OCI-LY1 (cell line): Measurements from ENCODE around the gene PRDM1.

Experiments used
- H2AFZ ChIP-seq: fragments of 200-600 bp; sonication (generic), shearing (Covaris generic); 2 replicates; pipeline ENCODE4 v1.6.0; 2014; ENCODE audit warnings: antibody characterized with exemption, mild to moderate bottlenecking, low read length
- H3F3A ChIP-seq: fragments of 200-600 bp; sonication (generic), shearing (Covaris generic); 2 replicates; pipeline ENCODE4 v1.6.0; 2014; ENCODE audit warnings: mild to moderate bottlenecking, antibody characterized with exemption, low read length, moderate library complexity; ENCODE audit not compliant: insufficient read depth
- H3K27ac ChIP-seq: fragments of 200-600 bp; sonication (generic); 2 replicates; pipeline ENCODE4 v1.5.1; 2014; ENCODE audit warnings: low read length, mixed run types, mild to moderate bottlenecking, low read depth; ENCODE audit not compliant: poor library complexity, severe bottlenecking
- H3K27me3 ChIP-seq: fragments of 200-600 bp; sonication (generic); 2 replicates; pipeline ENCODE4 v1.6.0; 2014; ENCODE audit warnings: antibody characterized with exemption, mild to moderate bottlenecking, low read length, moderate library complexity; ENCODE audit not compliant: insufficient read depth
- H3K36me3 ChIP-seq: fragments of 200-600 bp; sonication (generic); 2 replicates; pipeline ENCODE4 v1.6.1; 2014; ENCODE audit warnings: mild to moderate bottlenecking, antibody characterized with exemption, low read length, moderate library complexity, mixed read lengths; ENCODE audit not compliant: insufficient read depth
- H3K4me1 ChIP-seq: fragments of 200-600 bp; sonication (generic); 2 replicates; pipeline ENCODE4 v1.5.1; 2014; ENCODE audit warnings: mild to moderate bottlenecking, low read length, moderate library complexity; ENCODE audit not compliant: insufficient read depth, severe bottlenecking
- H3K4me2 ChIP-seq: fragments of 200-600 bp; sonication (generic), shearing (Covaris generic); 2 replicates; pipeline ENCODE4 v1.6.1; 2014; ENCODE audit warnings: low read length
- H3K4me3 ChIP-seq: fragments of 200-600 bp; sonication (generic); 2 replicates; pipeline ENCODE4 v1.5.1; 2014; ENCODE audit warnings: low read length, low read depth, mild to moderate bottlenecking, mixed read lengths; ENCODE audit not compliant: poor library complexity, severe bottlenecking
- H3K79me2 ChIP-seq: fragments of 200-600 bp; shearing (Covaris generic); 2 replicates; pipeline ENCODE4 v1.6.1; 2016; ENCODE audit warnings: mixed run types, low read length, mixed read lengths; ENCODE audit not compliant: insufficient read depth
- H3K9ac ChIP-seq: fragments of 200-600 bp; sonication (generic), shearing (Covaris generic); 2 replicates; pipeline ENCODE4 v1.6.1; 2014; ENCODE audit warnings: mild to moderate bottlenecking, low read length, mixed read lengths
- H3K9me2 ChIP-seq: fragments of 200-600 bp; sonication (generic), shearing (Covaris generic); 2 replicates; pipeline ENCODE4 v1.6.1; 2014; ENCODE audit warnings: low read depth, mild to moderate bottlenecking, low read length, mixed read lengths
- H3K9me3 ChIP-seq: fragments of 200-600 bp; shearing (Covaris generic); 2 replicates; pipeline ENCODE4 v1.6.1; 2014; ENCODE audit warnings: low read length, mixed read lengths
- H4K20me1 ChIP-seq: fragments of 200-600 bp; sonication (generic), shearing (Covaris generic); 2 replicates; pipeline ENCODE4 v1.6.0; 2016; ENCODE audit warnings: mild to moderate bottlenecking, low read length; ENCODE audit not compliant: insufficient read depth
- EZH2 ChIP-seq: fragments of 200-600 bp; sonication (generic), shearing (Covaris generic); IDR thresholded peaks from 2 replicates; pipeline ENCODE4 v1.8.0; 2017; ENCODE audit warnings: borderline replicate concordance, mixed run types, mild to moderate bottlenecking, antibody characterized with exemption, low read length, moderate library complexity, mixed read lengths
- TF ChIP-seq, protein P1 (sequence below): fragments of 200-600 bp; sonication (generic), shearing (Covaris generic); IDR thresholded peaks from 2 replicates; pipeline ENCODE4 v1.5.1; 2017; ENCODE audit warnings: mild to moderate bottlenecking, antibody characterized with exemption, low read length, moderate library complexity, mixed read lengths

Gene PRDM1

GRCh38 chr6:106080763-106081095 is 5.4 kb upstream of the PRDM1 start:
- no peaks in the 10 kb centered on the region for H3K27me3 ChIP-seq
- no peaks in the 10 kb centered on the region for H3K79me2 ChIP-seq
- no peak overlapping the region for H3K4me2 ChIP-seq
- H3K36me3 ChIP-seq: no peaks in the 10 kb centered on the region
- H4K20me1 ChIP-seq: no peaks in the 10 kb centered on the region
- no peak overlapping the region for H3K27ac ChIP-seq
- no peak for TF ChIP-seq EZH2
- TF ChIP-seq, protein P1, sequence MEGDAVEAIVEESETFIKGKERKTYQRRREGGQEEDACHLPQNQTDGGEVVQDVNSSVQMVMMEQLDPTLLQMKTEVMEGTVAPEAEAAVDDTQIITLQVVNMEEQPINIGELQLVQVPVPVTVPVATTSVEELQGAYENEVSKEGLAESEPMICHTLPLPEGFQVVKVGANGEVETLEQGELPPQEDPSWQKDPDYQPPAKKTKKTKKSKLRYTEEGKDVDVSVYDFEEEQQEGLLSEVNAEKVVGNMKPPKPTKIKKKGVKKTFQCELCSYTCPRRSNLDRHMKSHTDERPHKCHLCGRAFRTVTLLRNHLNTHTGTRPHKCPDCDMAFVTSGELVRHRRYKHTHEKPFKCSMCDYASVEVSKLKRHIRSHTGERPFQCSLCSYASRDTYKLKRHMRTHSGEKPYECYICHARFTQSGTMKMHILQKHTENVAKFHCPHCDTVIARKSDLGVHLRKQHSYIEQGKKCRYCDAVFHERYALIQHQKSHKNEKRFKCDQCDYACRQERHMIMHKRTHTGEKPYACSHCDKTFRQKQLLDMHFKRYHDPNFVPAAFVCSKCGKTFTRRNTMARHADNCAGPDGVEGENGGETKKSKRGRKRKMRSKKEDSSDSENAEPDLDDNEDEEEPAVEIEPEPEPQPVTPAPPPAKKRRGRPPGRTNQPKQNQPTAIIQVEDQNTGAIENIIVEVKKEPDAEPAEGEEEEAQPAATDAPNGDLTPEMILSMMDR: no peak
- no peaks in the 10 kb centered on the region; the same call in 1 of the 2 replicates for H3F3A ChIP-seq
- no peak overlapping the region for H3K4me3 ChIP-seq
- H3K9me3 ChIP-seq: no peaks in the 10 kb centered on the region
- H3K4me1 ChIP-seq: peaks cover 26% of the 10 kb centered on the region
- no peaks in the 10 kb centered on the region for H3K9me2 ChIP-seq
- no peak overlapping the region for H2AFZ ChIP-seq
- H3K9ac ChIP-seq: no peak overlapping the region

DNA sequence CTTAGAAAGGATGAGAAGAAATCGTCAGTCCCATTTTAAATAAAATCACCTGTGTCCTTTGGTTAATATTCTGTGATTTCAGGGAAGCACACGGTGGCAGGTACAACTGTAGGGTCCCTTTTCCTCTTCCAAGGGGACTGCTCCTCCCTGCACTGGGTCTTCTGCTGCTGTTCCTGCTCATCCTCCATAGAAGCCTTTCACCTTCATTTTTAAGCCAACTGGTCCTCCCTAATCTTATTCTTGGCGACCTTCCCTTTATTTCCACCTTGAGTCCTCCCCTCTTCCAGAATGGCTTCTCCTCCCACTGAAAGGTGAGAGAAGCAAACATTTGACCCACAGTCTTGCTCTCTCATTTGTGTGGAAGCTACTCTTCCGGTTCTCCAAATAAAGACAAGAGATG is 4.4 kb upstream of the PRDM1 start:
- TF ChIP-seq, protein P1: no peak
- TF ChIP-seq EZH2: no peak
- no peak overlapping the region for H3K4me2 ChIP-seq
- no peak overlapping the region for H3K4me3 ChIP-seq
- no peak overlapping the region for H3K27ac ChIP-seq
- no peaks in the 10 kb centered on the region for H3K79me2 ChIP-seq
- no peak overlapping the region for H3K9ac ChIP-seq
- H3F3A ChIP-seq: no peaks in the 10 kb centered on the region; the same call in 1 of the 2 replicates
- H3K4me1 ChIP-seq: peaks cover 35% of the 10 kb centered on the region
- H3K9me2 ChIP-seq: no peaks in the 10 kb centered on the region
- H3K36me3 ChIP-seq: no peaks in the 10 kb centered on the region
- no peaks in the 10 kb centered on the region for H4K20me1 ChIP-seq
- H3K9me3 ChIP-seq: no peaks in the 10 kb centered on the region
- H3K27me3 ChIP-seq: no peaks in the 10 kb centered on the region
- no peak overlapping the region for H2AFZ ChIP-seq

DNA sequence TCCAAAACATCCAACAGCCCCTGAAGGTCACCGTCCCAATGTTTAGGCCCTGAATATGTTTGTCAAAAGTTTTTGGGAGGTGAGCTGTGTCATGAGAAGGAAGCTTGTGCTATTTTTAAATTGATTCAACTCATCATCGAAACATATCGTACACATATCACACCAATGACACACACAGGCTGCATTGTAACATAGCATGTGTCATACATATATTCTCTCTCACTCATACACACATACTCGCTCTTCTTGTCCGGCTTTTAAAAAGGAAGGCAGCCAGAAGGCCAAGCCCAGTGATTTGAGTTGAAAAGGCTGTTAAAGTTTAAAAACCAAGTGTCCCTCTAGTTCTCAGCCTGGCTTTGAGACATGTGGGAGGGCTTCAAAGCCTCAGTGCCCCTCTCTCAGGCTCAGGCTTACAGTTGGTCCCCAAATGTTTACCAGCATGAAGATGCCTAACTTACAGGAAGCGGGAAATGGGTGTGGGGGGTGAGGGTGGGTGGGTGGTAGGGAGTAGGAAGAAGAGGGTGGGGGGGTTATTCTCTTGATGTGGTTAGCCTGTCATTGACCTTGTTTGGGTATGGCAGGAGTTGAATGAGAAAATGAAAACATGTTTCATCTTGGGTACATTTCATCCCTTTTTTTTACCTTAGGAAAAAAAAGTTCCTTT is 3.3 kb upstream of the PRDM1 start:
- Histone ChIP-seq H3K9me2 (no peaks in the 10 kb centered on the region), H3K27me3 (no peaks in the 10 kb centered on the region), H3K36me3 (no peaks in the 10 kb centered on the region), H3K79me2 (no peaks in the 10 kb centered on the region), H3K9ac (no peak overlapping the region), H3K4me1 (peaks cover 39% of the 10 kb centered on the region), H3K4me2 (no peak overlapping the region), H2AFZ (no peak overlapping the region), H3K4me3 (no peak overlapping the region), H3F3A (no peaks in the 10 kb centered on the region; the same call in 1 of the 2 replicates), H3K27ac (no peak overlapping the region), H3K9me3 (no peaks in the 10 kb centered on the region), H4K20me1 (no peaks in the 10 kb centered on the region)
- TF ChIP-seq, protein P1: no peak
- no peak for TF ChIP-seq EZH2
